ENCODE data around the gene SMIM13.

The SMIM13 gene

DNA sequence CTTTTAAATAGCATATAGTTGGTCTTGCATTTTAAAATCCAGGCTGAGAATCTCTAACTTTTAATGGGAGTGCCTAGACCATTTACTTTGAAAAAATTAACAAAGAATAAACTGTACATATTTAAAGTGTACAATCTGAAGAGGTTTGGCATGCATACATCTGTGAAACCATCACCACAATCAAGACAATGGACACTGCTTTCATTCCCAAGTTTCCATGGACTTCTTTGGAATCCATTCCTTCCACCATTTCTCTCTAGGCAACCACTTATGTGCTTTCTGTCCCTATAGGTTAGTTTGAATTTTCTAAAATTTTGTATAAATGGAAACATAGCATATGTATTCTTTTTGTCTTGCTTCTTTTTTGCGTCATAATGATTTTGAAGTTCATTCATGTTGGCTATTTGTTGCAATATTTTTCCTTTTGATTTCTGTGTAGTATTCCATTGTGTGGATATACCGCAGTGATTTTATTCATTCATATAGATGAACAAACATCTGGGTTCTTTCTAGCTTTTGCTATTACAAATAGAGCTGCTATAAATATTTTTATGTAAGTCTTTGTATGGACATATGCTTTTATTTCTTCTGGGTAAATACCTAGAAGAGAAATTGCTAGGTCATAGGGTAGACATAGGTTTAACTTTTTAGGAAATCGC lies 88.0 kb downstream of the SMIM13 start:
- in situ Hi-C loops (cut with MboI; ENCODE audit: low sequenced_read_pairs), result no loop called here

DNA sequence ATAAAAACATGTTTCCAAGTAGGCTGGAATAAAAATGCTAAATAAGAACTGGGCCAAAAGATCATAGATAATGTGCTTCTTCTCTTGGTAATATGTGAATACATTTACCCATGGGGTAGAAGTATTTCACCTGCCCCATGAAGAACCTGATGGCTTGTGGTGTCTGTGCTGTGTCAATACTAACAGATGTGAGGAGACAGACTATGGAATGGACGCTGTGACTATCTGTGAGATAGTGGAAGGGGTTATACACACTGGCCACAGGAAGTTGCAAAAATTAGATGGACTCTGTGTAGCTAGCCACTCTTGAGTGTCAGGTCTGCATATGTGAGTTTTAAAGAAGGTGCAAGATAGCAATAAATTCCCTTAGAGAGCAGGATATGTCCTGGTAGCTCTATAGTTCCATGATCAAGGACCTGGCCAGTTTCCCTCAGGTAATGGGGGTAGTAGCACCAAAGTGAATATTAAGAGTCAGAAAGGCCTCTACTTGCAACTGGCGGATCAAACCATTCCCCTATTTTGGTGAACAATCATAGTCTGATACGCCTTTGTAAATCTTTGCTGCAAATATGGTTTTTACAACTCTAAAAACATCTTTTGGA lies 90.2 kb downstream of the SMIM13 start:
- in situ Hi-C loops (cut with MboI; ENCODE audit: low sequenced_read_pairs), result no loop called here

DNA sequence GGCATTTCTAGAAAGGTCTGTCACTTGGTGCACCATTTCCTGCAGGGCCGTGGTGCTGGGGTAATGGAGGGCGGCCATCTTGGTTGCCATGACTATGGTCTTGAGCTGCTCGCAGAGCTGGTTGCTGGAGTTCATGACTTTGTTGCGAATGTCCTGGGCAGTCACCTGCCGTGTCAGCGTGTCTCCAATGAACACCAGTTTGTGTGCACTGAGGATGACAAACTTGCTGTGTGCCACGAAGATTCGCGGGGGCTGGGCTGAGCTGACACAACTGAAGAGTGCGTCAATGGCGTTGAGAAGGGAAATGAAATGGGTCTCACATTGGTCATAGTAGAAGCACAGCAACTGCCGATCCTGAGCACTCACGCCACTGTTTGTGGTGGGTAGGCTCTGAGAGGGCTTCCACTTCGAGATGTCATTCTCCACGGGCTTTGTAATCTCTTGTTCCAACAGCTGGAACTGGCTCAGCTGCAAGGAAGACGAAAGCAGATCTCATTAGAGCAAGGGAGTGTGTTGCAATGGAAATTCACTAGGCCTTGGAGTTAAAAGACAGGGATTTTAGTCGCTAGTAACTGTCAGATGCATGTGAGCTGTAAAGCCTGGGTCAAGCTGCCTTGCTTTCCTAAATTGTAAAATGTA lies 91.7 kb downstream of the SMIM13 start:
- in situ Hi-C loops (cut with MboI; ENCODE audit: low sequenced_read_pairs), result no loop called here

DNA sequence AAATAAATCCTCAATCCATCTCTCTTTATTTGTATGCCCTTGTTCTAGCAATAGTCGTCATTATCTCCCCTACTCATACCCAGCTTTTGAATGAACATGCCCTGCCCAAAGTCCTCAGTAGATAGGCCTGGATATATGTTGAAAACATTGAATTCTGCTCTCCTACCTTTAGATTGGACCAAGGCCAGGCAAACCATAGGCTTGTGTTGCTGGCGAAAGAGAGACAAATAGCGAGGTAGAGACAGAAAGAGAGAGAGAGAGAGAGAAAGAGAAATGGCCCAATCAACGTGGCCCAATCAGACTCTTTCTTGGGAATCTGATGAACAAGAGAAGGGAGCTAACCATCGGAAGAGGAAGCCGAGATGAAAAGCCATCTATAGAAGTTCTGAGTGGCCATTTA lies 93.7 kb downstream of the SMIM13 start:
- in situ Hi-C loops (cut with MboI; ENCODE audit: low sequenced_read_pairs), result no loop called here

Data from hTERT RPE-1 (cell line).